Left lung (tissue), 10 donors: Measurements from ENCODE around the gene MEOX1. TPM values are rescaled to one million over a fixed set of nuclear protein-coding genes. Genes with fewer than 3 reads are reported as not detected.

Experiments used
- ATAC-seq: fragments of 200-7000 bp; cut with Tn5 transposase; one replicate; pipeline ENCODE4 v1.9.1; 2020; ENCODE audit warnings: moderate library complexity
- DNase-seq, 4 donors: peaks; one replicate each; pipeline ENCODE4 v3.0.0-alpha.2; 2013 to 2020
- H3K27ac ChIP-seq, 2 donors: fragments of 200-600 bp; sonication (generic) in 1 of 2; one replicate each; pipeline versions ENCODE4 v1.5.0 to v1.8.0; 2020 to 2021
- H3K27me3 ChIP-seq, 2 donors: fragments of 200-600 bp; sonication (generic) in 1 of 2; one replicate each; pipeline versions ENCODE4 v1.5.0 to v1.8.0; 2020 to 2021
- H3K36me3 ChIP-seq, 2 donors: fragments of 200-600 bp; sonication (generic) in 1 of 2; one replicate each; pipeline versions ENCODE4 v1.5.0 to v1.8.0; 2020 to 2021
- H3K4me1 ChIP-seq, 2 donors: fragments of 200-600 bp; one replicate each; pipeline ENCODE4 v1.8.0; 2021
- H3K4me3 ChIP-seq, 2 donors: fragments of 200-600 bp; sonication (generic) in 1 of 2; one replicate each; pipeline versions ENCODE4 v1.5.0 to v1.8.0; 2020 to 2021; ENCODE audit warnings: mild to moderate bottlenecking in 1 of 2
- H3K9me3 ChIP-seq, 2 donors: fragments of 200-600 bp; sonication (generic) in 1 of 2; one replicate each; pipeline versions ENCODE4 v1.5.0 to v1.8.0; 2020 to 2021
- CTCF ChIP-seq, 2 donors: fragments of 200-600 bp; sonication (generic) in 1 of 2; IDR thresholded peaks; one replicate each; pipeline versions ENCODE4 v1.5.0 to v1.8.0; 2021; ENCODE audit warnings: antibody characterized with exemption in 2 of 2
- intact Hi-C, 2 donors: fragments of 100-400 bp; cut with DNase I; formaldehyde crosslinking; loops; one replicate each; pipeline versions ENCODE4 v1.11.2 to v1.14.2; 2022
- polyA plus RNA-seq, 6 donors: library from polyadenylated mRNA; unstranded; fragments of 120-200 nt; gene quantifications; one replicate each; pipeline ENCODE4 v1.2.1, GENCODE V29; 2013; ENCODE audit not compliant: insufficient read length in 6 of 6
- total RNA-seq, 2 donors: library from RNA; stranded (reverse); fragmentation: NEBNext Ultra II Directional; extraction: Animal tissue kit (Norgen Biotek cat#: 25700); gene quantifications; one replicate each; pipeline ENCODE4 v1.2.1, GENCODE V29; 2021
- donor health status: DM: no; HTN: yes; CAD: no.
- donor health status: DM: no; HTN: no; CAD: no.

Gene MEOX1
- total and polyA plus RNA-seq, 8 donors = 0.29 to 1.5 (median 0.36) TPM

GRCh38 chr17:43697937-43698336, 36.2 kb upstream of the MEOX1 start:
- ATAC-seq = no peak
- intact Hi-C loops = loop anchor here (2.0 to 5.0 kb wide), 2 partner anchors 59 to 64 kb away; no protein-coding TSS in a partner anchor

GRCh38 chr17:43696891-43697290, 35.2 kb upstream of the MEOX1 start:
- Histone ChIP-seq H3K4me3 (no peak overlapping the region), H3K9me3 (no peaks in the 10 kb centered on the region), H3K4me1 (peaks cover 11 to 13% of the 10 kb centered on the region in 2 donors), H3K36me3 (no peaks in the 10 kb centered on the region), H3K27me3 (peaks cover 0 to 15% of the 10 kb centered on the region in 2 donors), H3K27ac (no peak overlapping the region)
- no peak for TF ChIP-seq CTCF (IDR thresholded peaks at IDR 0.05)
- no peak for ATAC-seq
- intact Hi-C loops = loop anchor here (2.0 to 5.0 kb wide), 2 partner anchors 60 to 65 kb away; no protein-coding TSS in a partner anchor
- DNase-seq = no peak

More at GRCh38 chr17:43697937-43698336, 36.2 kb upstream of the MEOX1 start:
- Histone ChIP-seq H3K4me1 (peaks cover 11 to 13% of the 10 kb centered on the region in 2 donors), H3K9me3 (no peaks in the 10 kb centered on the region), H3K36me3 (no peaks in the 10 kb centered on the region), H3K27me3 (peaks cover 0 to 15% of the 10 kb centered on the region in 2 donors), H3K4me3 (no peak overlapping the region), H3K27ac (no peak overlapping the region)
- TF ChIP-seq CTCF (IDR thresholded peaks at IDR 0.05) = no peak
- peak in 1 of 4 donors; percentile 42 for DNase-seq

- peak overlapping the region in 1 of 2 donors; percentile 23 for H3K27ac ChIP-seq
- intact Hi-C loops = loop anchor here (2.0 to 5.0 kb wide), 2 partner anchors 61 to 66 kb away; no protein-coding TSS in a partner anchor
Measured at GRCh38 chr17:43695970-43696865, 34.5 kb upstream of the MEOX1 start.

GRCh38 chr17:43694081-43694870, 32.6 kb upstream of the MEOX1 start:
- H3K27me3 ChIP-seq = peaks cover 0 to 6% of the 10 kb centered on the region in 2 donors
- DNase-seq (peak; percentile 67 to 86 (median 77)), ATAC-seq (peak; percentile 97)
- intact Hi-C loops = no loop called here
- H3K36me3 ChIP-seq = no peaks in the 10 kb centered on the region
- H3K4me1 ChIP-seq = peaks cover 8 to 13% of the 10 kb centered on the region in 2 donors
- peak; percentile 89 to 90 for TF ChIP-seq CTCF (IDR thresholded peaks at IDR 0.05)
- H3K9me3 ChIP-seq = no peaks in the 10 kb centered on the region
- no peak overlapping the region for H3K4me3 ChIP-seq
- H3K27ac ChIP-seq = no peak overlapping the region

More at GRCh38 chr17:43695970-43696865, 34.5 kb upstream of the MEOX1 start:
- Histone ChIP-seq H3K4me1 (peaks cover 10 to 13% of the 10 kb centered on the region in 2 donors), H3K9me3 (no peaks in the 10 kb centered on the region), H3K27me3 (peaks cover 0 to 15% of the 10 kb centered on the region in 2 donors), H3K4me3 (no peak overlapping the region), H3K36me3 (no peaks in the 10 kb centered on the region)
- no peak for ATAC-seq
- TF ChIP-seq CTCF (IDR thresholded peaks at IDR 0.05) = no peak
- DNase-seq = peak in 1 of 4 donors; percentile 29
